Suppressor macrophage (primary cell): ENCODE measurements around the gene FDXR.
A peak's percentile ranks its signal among the peaks of the same experiment; 100 is the strongest.
"Not testable (repeated sequence)": the region's sequence is repeated elsewhere in the genome, so short reads cannot be mapped to it uniquely, and the experiment has no call there.

Experiments used
- DNase-seq, 4 experiments: peaks; one replicate each; pipeline ENCODE4 v3.0.0-alpha.2; 2020 to 2022

FDXR gene

DNA sequence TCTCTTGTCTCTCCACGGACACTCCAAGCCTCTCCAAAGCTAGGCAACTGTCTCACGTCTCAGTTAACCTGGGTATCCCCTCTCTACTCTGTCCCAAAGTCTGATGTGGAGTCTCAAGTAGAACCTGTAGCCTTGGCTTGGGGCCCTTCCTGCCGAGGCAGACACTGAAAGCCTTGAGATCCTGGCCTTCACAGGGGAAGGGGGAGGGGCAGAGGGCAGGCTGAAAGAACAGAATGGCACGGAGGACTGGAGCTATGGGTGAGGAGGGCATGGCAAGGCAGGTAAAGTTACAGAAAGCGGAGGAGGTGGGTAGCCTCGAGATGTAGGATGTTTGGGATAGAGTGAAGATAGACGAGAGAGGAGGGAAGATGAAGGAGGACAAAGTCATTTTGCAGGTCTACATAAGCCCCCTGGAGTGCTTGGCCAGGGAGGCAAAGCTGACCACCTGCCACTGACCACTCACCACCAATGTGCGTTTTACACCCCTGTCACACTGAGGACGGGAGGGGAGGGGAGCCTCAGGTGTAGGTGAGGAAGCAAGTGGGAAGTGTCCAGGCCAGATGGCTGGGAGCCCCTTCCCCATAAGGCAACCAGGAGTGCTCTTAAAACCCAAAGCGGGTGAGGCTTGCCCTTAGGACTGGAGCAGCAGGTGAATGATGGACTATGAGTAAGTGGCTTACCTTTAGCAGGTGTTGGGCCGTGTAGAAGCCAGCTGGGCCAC, 1.3 kb downstream of the FDXR start:
- DNase-seq, result no peak

DNA sequence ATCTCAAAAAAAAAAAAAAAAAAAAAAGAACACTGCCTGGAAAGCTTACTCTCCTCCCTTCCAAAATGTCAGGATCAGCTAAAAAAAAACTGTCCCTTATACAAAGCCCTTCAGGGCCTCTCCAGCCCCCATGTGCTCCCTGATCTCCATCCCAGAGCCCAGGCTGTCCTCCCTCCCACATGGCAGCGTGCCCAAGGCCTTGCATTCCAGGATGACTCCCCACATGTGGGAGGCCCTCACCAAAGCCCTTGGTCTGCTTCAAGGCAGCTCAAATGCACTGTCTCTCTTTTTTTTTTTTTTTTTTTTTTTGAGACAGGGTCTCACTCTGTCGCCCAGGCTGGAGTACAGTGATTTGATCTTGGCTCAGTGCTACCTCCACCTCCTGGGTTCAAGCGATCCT, 2.3 kb downstream of the FDXR start:
- DNase-seq, result no peak

DNA sequence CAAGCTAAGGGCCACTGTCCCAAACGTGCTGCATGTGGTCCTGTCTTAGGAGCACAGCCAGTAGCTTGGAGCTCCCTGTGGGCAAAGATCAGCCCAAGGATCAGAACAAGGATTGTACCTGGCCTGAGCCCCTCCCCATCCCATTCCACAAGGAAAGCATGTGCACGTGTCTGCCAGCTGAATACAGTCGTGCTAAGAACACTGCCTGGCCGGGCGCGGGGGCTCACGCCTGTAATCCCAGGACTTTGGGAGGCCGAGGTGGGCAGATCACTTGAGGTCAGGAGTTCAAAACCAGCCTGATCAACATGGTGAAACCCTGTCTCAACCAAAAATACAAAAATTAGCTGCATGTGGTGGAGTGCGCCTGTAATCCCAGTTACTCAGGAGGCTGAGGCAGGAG, 2.8 kb downstream of the FDXR start:
- not testable (repeated sequence) for DNase-seq

DNA sequence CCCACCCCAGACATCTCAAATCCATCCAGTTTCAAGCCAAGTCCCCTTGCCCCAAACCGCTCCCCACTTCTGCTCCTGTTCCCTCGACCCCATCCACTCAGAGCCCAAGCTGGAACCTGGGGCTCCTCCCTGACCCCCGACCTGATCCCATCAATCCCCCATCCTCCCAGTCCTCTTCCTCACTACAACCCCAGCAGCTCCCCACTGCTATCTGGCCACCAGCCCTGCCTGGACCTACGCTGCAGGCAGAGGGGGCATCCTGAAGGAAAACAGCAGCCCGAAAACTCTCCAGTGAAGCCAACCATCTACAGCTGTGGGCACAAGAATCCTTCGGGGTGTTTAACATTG, 3.9 kb downstream of the FDXR start:
- no peak for DNase-seq

- DNase-seq, result no peak
Observed at GRCh38 chr17:74868251-74868907, 4.4 kb downstream of the FDXR start.

DNA sequence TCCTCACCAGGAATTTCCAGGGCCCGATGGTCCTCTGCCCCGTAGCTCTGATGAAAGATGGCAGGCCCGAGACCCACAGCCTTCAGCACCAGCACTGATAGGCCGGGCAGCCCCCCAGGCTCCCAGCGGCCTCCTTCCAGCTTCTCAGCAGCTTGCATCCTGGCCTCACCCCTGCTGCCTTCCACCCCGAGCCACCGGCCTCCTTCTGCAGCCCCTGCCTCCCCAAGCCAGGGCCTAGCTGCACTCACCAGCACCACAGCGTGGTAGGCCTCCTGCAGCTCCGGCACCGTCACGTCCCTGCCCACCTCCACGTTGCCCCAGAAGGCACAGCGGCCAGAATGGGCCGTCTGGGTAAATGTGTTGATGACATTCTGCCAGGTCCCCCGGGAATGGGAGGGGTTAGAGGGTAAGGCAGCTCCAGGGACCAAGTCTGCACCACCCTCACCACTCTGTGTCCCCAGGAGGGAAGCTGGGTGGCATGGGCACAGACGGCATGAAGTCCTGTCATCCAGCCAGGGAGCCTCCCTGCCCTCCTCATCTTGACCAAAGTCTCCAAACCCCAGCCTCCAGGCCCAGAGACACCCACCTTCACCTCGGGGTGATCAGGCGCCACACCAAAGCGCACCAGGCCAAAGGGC, 6.5 kb downstream of the FDXR start:
- no peak for DNase-seq

- DNase-seq, result no peak
Observed at GRCh38 chr17:74865504-74866197, 7.1 kb downstream of the FDXR start.

GRCh38 chr17:74864866-74865395, 7.9 kb downstream of the FDXR start:
- DNase-seq, result peak; percentile 78 to 84 (median 81)

DNA sequence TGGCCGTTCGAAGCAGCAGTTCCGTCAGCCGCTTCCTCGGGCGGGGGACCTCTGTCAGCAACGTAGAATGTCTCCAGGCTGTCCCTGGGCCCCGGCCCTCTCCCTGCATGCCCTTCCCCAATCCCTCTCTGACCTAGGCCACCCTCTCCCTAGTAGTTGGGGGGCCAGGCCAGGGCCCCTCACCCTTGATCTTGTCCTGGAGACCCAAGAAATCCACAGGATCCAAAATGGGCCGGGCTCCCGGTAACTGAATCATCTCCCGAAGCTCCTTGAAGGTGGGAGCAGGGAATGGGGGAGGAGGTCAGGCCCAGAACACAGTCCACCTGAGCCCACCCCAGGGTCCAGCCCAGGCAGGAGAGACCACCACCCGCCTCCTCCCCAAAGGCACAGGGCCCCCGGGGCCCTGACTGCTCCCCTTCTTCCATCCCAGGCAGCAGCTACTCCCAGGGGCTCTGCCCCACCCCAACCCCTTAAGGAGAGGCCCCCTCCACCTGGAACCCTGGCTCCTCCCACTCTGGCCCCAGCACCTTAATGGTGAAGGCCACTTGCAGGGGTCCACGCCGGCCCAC, 8.4 kb downstream of the FDXR start:
- no peak for DNase-seq

DNA sequence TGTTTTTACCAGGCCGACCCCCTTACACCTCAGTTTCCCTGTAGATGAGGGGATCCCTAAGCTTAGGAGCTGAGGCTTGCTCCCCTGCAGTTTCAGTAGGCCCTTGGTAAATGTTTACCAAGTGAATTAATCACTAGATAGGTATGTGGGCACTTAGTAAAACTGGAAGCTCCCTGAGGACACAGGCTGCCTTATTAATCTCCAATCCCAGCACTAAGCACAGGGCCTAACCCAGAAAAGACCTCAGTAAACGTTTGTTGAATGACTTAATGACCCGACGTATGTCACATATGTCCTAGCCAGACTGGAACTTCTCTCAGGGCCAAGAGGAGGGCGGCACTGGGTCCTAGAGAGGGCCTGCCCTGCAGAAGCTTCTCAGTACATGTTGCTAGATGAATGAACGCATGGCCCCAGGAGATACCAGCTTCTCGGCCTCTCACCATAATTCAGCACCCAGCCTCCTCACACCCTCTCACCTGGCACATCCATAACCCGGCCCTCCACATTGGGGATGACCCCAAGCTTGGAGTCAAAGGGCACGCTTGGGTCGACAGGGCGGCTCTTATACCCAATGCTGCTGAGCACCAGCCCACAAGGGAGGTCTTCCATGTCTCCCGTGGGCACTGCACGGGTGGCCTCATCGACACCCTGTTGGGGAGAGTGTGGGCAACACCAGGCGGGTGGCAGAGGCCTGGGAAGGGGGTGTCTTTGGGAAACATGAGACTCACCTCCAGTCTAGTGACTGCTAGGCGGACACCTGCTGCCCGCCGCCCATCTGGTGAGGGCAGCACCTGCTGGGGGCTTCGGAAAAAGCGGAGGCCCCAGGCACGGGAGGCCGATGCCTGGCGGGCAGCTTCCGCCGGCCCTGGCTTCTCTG, 9.1 kb downstream of the FDXR start:
- no peak for DNase-seq

- DNase-seq, result no peak
Observed at GRCh38 chr17:74862919-74863318, 9.9 kb downstream of the FDXR start.

DNA sequence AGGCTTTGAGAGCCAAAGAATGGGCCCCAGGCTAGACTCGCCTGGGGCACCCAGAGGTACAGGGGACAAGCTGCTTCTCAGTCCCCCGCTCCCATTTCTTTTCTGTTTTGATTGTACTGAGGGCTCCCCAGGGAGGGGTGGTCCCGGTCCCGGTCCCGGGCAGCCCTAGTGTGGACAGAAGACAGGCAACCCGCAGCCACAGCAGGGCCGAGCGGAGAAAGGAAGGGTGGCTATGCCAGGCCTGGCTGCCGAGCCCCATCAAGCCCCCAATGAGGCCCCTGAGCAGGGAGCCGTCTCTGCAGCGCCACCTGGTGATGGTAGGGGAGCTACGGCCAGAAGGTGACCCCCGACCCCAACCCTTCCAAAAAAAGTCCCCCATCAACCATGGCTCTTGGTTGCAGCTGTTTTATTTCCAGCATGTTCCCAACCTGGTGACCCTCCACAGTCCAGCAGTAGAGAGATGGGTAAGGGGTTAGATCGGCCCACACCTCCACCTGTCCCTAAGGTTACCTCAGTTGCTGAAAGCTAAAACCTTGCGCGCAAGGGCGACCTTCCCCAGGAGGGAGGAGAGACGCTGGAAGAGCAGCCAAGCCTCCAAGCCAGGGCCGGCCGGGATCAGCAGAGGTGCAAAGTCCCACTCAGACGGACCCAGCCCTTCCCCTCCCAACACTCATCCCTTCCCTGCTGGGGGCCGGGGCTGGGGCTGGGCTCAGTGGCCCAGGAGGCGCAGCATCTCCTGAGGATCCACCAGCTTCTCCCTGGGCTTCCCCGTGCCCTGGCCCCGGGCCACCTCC, 10.5 kb downstream of the FDXR start:
- peak; percentile 71 to 84 (median 80) for DNase-seq

DNA sequence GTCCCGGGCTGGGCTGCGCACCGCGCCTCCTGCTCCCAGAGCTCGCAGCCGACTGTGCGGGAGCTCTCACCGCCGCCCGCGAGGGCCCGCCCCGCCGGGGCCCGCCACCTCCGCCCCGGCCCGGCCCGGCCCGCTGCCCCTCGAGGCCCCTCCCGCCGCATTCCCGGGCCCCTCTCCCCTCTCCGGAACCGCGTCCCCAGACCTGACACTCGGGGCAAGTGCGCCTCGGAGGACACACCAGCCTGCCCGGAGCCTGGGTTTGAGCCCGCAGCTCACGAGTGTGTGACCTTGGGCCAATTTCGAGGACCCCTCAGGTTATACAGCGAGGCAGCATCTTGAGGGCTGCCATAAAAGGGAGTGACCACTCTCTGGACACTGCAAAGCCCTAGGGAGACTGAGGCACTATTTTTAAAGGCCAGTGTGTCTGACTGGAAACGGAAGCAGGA, 11.1 kb downstream of the FDXR start:
- no peak for DNase-seq

DNA sequence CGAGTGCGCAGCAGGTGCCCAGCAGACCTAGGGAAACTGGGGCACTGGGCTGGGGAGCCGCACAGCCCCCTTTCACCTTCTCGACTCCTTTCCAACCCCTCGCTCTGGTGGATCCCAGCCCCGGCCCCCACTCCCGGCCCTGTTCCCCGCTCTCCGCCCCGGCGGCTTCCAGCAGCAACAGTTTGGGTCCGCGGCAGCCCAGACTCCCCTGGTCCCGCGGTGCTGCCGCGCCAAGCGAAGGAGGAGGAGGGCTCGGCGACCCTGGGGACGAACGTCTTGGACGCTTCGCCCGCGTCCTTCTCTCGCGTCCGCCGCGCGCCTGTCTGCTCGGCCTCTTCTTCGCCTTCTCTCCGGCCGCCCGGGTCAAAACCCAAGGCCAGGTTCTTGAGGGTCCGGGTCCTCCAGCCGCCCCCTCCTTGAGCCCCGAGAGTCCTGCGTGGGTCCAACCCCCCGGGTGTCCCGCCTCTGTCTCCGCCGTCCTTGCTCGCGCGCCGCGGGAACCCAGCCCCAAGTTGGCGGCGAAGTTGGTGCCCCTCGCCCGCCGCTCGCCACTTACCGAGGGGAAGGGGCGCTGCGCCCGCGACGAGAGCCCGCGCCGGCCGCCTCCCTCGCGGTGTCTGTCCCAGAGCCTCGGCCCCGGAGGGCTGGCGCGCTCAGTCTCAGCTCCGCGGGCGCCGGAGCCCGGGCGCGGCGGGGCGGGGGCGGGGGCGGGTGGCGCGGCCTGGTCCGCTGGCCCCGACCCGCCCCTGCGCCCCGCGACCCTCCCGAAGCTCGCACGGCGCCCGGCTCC, 11.7 kb downstream of the FDXR start:
- peak in 1 of 4 experiments; percentile 15 for DNase-seq

- peak in 1 of 4 experiments; percentile 22 for DNase-seq
Observed at GRCh38 chr17:74860229-74860871, 12.4 kb downstream of the FDXR start.

DNA sequence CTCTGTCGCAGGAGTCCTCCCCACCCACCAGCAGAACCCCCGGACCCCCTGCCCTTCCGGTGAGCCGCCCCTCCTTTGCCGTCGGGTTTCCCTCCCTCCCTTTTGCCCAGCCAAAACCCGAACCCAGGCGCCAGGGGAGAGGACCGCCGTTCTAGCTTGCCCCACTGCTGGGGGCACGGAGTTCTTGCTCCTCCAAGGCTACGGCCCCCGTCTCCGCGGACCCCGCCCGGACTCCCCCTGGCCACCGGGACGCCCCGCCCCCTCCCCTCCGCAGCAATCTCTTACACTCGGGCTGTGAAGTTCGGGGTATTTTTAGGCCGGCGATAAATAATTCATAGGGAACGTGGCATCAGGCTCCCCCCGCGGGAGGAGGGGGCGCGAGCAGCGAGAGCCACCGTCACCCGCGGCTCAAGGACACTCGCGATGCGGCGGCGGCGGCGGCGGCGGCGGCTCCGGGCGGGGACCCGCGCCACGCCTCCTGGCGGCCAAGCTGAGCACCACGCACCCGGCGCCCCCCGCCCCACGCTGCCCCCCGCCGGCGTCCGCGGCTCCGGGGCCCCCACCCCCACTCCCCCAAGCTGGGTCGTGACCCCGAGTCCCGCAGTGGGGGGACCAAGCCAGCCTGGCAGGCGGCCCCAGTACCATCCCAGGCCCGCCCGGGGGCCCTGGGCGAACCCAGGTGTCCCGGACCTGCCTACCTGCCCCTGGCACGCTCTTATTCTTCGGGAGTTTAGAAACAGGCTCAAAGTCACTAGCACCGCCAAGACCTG, 13.2 kb downstream of the FDXR start, which contains the start of gene GRIN2C:
TSS of gene GRIN2C (minus strand) at position 427 of the 770 bp plus-strand sequence. CDS start 4,793 bp downstream, outside the sequence.
- DNase-seq, result peak in 3 of 4 experiments; percentile 16 to 60 (median 56)

DNA sequence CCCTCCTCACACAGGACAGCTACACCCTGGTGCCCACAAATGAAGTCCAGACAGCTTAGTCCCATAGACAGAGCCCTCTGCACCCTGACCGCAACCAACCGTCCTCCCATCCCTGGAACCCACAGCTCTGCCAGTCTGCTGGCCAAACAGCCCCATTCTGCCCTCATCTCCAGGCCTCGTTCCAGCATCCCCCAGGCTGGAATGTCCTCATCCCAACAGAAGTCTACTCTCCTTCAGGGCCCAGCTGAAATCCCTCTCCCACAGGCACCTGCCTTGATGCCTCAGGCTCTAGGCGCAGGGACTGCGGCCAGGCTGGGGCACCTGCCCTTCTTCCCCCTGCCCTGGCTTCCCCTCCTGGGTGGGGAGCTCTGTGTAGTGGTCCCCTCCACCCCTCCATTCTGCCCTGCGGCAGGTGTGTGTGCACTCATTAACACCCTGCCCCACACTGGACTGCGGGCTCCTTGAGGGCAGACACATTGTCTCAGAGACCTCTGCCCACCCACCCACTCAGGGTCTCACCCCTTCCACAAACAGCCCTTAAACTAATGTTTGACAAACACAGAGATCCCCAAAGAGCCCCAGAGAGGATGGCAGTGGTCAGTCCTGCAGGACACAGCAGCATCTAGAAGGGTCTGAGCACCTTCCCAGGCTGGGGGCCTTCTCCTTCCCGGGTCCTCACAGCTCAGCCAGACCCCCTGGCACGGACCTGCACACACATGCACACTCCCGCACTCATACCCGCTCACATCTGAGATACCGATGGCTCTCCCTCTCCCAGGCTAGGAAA, 13.9 kb downstream of the FDXR start:
- no peak for DNase-seq

DNA sequence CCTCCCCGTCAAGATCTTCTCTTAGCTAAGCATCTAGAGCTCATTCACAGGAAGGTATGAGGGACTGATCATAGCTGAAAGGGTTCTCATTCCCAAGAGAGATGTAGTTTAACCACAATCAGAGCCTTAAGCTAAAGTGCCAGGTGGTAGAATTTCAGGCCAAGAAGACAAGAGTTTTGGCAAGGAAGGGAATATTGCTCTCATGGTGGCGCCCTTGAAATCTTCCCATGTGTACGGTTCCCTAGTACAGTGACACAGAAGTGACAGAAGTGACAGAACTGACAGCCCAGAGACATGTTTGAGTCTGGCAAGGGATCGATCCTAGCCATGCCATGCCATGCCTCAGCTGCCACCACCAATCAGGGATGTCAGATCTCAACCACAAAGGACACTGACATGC, 15.6 kb downstream of the FDXR start:
- DNase-seq, result no peak
